GM12873 (cell line): Measurements from ENCODE around the gene TBC1D14.

ENCODE experiments used
- CTCF ChIP-seq: IDR thresholded peaks from 2 replicates; pipeline ENCODE4 v1.5.1; 2012; ENCODE audit warnings: low read depth, mild to moderate bottlenecking, moderate library complexity, low read length, control low read depth; ENCODE audit not compliant: insufficient read depth; ENCODE audit errors: missing control alignments

The TBC1D14 gene

GRCh38 chr4:6898763-6899162 lies 10.9 kb upstream of the TBC1D14 start:
- no peak for TF ChIP-seq CTCF

GRCh38 chr4:6900181-6900812 lies 9.3 kb upstream of the TBC1D14 start:
- TF ChIP-seq CTCF = no peak

GRCh38 chr4:6900956-6901355 lies 8.7 kb upstream of the TBC1D14 start:
- no peak for TF ChIP-seq CTCF

- TF ChIP-seq CTCF = no peak
Observed at GRCh38 chr4:6901669-6902317, 7.8 kb upstream of the TBC1D14 start.

- no peak for TF ChIP-seq CTCF
Observed at GRCh38 chr4:6902318-6903042, 7.1 kb upstream of the TBC1D14 start.

- TF ChIP-seq CTCF = no peak
Observed at GRCh38 chr4:6905516-6906445, 3.8 kb upstream of the TBC1D14 start.
